Measurements from ENCODE around the gene GRAMD2A.

The GRAMD2A gene

DNA sequence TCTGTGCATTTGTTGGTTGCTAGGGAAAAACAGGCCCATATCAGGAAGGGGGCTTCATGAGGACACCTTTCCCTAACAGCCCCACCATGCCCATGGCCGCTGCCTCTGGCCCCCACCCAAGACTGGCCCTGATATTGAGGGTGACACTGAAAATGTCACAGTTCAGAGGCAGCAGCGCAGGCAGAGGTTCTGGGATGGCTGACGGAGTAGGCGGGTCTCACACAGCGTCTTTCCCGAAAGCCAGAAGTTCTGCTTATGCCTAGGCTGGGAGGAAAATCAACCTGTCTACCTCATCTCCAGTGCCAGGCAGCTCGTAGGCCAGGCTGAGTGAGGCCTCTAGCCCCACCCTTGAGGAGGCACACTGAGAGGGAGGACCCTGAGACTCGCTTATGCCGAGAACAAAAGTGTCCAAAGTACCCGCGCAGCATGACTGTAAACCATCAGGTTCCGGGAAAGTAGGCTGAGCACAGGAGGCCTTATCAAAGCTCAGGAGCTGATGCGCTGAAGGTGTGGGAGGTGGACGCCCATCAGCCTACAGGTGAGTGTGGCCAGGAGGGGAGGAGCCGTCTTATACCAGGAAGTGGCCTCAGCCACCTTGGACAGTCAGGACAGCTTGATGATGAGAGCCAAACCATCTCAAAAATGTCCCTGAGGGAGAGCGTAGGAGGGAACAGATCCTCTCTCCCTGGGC is 27.5 kb downstream of the GRAMD2A start:
- Histone ChIP-seq H3K4me3 (ENCODE audit: low read depth, low read length, poor library complexity, severe bottlenecking) (no peak overlapping the region), H4K20me1 (ENCODE audit: insufficient read depth, low read length) (no peaks in the 10 kb centered on the region), H3K9me3 (ENCODE audit: low read length) (no peaks in the 10 kb centered on the region), H3F3A (ENCODE audit: insufficient read depth, low read length) (no peaks in the 10 kb centered on the region), H3K27ac (ENCODE audit: low read depth, low read length, poor library complexity, severe bottlenecking) (no peak overlapping the region), H3K9ac (ENCODE audit: low read length) (no peak overlapping the region), H3K27me3 (ENCODE audit: insufficient read depth, low read length) (no peaks in the 10 kb centered on the region), H3K36me3 (ENCODE audit: insufficient read depth, low read length) (no peaks in the 10 kb centered on the region), H3K79me2 (ENCODE audit: insufficient read depth, low read length) (no peaks in the 10 kb centered on the region), H3K9me2 (ENCODE audit: low read depth, low read length) (no peaks in the 10 kb centered on the region), H2AFZ (ENCODE audit: low read length) (no peak overlapping the region), H3K4me2 (ENCODE audit: low read length) (no peak overlapping the region), H3K4me1 (ENCODE audit: insufficient read depth, low read length, severe bottlenecking) (no peaks in the 10 kb centered on the region)
- TF ChIP-seq, protein P1, sequence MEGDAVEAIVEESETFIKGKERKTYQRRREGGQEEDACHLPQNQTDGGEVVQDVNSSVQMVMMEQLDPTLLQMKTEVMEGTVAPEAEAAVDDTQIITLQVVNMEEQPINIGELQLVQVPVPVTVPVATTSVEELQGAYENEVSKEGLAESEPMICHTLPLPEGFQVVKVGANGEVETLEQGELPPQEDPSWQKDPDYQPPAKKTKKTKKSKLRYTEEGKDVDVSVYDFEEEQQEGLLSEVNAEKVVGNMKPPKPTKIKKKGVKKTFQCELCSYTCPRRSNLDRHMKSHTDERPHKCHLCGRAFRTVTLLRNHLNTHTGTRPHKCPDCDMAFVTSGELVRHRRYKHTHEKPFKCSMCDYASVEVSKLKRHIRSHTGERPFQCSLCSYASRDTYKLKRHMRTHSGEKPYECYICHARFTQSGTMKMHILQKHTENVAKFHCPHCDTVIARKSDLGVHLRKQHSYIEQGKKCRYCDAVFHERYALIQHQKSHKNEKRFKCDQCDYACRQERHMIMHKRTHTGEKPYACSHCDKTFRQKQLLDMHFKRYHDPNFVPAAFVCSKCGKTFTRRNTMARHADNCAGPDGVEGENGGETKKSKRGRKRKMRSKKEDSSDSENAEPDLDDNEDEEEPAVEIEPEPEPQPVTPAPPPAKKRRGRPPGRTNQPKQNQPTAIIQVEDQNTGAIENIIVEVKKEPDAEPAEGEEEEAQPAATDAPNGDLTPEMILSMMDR (IDR thresholded peaks at IDR 0.05; ENCODE audit: low read length): no peak
- no peak for TF ChIP-seq EZH2 (IDR thresholded peaks at IDR 0.05; ENCODE audit: borderline replicate concordance, low read length)

DNA sequence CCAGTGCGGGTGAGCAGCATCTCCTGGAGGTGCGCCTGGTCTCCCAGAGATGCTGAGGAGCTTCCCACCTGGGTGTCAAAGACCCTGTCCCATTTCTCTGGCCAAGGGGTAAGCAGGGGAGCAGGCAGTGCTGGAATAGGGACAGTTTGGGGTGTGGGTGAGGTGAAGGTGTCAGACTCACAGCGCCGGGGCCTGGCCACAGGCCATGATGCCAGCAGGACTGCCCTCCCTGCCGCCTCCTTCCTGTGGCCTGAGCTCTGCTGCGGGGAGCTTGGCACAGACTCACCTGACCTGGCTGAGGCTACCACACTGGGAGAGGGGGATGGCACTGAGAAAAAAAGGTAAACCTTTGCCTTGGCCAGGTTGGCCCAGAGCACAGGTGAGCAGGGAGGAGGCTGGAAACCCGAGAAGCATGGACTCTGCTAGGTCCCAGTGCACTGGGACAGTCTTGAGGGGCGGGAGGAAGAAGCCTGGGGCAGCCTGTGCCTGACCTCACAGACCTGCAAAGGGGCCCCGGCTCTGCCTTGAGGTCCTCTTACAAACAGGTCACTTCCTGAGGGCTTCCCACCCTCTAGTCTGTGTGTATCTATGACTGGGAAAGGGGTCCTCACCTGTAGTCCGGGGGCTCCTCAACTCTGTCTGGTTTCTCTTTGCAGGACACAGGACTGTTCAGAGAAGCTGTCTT is 28.2 kb downstream of the GRAMD2A start:
- TF ChIP-seq EZH2 (IDR thresholded peaks at IDR 0.05; ENCODE audit: borderline replicate concordance, low read length): no peak
- TF ChIP-seq, protein P1 (IDR thresholded peaks at IDR 0.05; ENCODE audit: low read length): no peak
- H3K4me1 ChIP-seq (ENCODE audit: insufficient read depth, low read length, severe bottlenecking): no peaks in the 10 kb centered on the region
- no peaks in the 10 kb centered on the region for H3K9me3 ChIP-seq (ENCODE audit: low read length)
- no peak overlapping the region for H2AFZ ChIP-seq (ENCODE audit: low read length)
- no peaks in the 10 kb centered on the region for H3K36me3 ChIP-seq (ENCODE audit: insufficient read depth, low read length)
- H3F3A ChIP-seq (ENCODE audit: insufficient read depth, low read length): no peaks in the 10 kb centered on the region
- no peaks in the 10 kb centered on the region for H3K27me3 ChIP-seq (ENCODE audit: insufficient read depth, low read length)
- H4K20me1 ChIP-seq (ENCODE audit: insufficient read depth, low read length): no peaks in the 10 kb centered on the region
- no peaks in the 10 kb centered on the region for H3K79me2 ChIP-seq (ENCODE audit: insufficient read depth, low read length)
- H3K9me2 ChIP-seq (ENCODE audit: low read depth, low read length): no peaks in the 10 kb centered on the region
- no peak overlapping the region for H3K27ac ChIP-seq (ENCODE audit: low read depth, low read length, poor library complexity, severe bottlenecking)
- H3K9ac ChIP-seq (ENCODE audit: low read length): no peak overlapping the region
- H3K4me2 ChIP-seq (ENCODE audit: low read length): no peak overlapping the region
- H3K4me3 ChIP-seq (ENCODE audit: low read depth, low read length, poor library complexity, severe bottlenecking): no peak overlapping the region

DNA sequence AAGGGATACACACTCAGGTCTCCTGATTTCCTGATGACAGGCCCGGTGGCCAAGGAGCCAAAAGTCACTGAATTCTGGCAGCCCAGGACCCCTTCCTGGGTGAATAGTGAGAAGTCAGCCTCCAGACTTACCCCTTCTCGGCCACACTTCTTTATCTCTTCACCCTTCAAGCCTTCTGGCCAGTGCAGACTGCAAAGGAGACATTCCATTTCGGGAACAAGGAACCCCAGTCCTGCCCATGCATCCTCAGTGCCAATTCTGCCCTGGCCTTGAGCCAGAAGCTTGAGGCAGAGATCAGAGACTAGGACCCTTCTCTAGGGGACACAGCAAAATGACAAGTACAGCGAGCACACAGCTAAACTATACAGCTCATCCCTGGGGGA is 28.8 kb downstream of the GRAMD2A start:
- TF ChIP-seq EZH2 (IDR thresholded peaks at IDR 0.05; ENCODE audit: borderline replicate concordance, low read length): no peak
- TF ChIP-seq, protein P1 (IDR thresholded peaks at IDR 0.05; ENCODE audit: low read length): no peak
- H3K9me3 ChIP-seq (ENCODE audit: low read length): no peaks in the 10 kb centered on the region
- no peaks in the 10 kb centered on the region for H4K20me1 ChIP-seq (ENCODE audit: insufficient read depth, low read length)
- no peaks in the 10 kb centered on the region for H3K36me3 ChIP-seq (ENCODE audit: insufficient read depth, low read length)
- H3F3A ChIP-seq (ENCODE audit: insufficient read depth, low read length): no peaks in the 10 kb centered on the region
- no peak overlapping the region for H3K27ac ChIP-seq (ENCODE audit: low read depth, low read length, poor library complexity, severe bottlenecking)
- H3K9ac ChIP-seq (ENCODE audit: low read length): no peak overlapping the region
- H3K79me2 ChIP-seq (ENCODE audit: insufficient read depth, low read length): no peaks in the 10 kb centered on the region
- no peak overlapping the region for H3K4me2 ChIP-seq (ENCODE audit: low read length)
- H3K4me1 ChIP-seq (ENCODE audit: insufficient read depth, low read length, severe bottlenecking): no peaks in the 10 kb centered on the region
- H3K27me3 ChIP-seq (ENCODE audit: insufficient read depth, low read length): no peaks in the 10 kb centered on the region
- H2AFZ ChIP-seq (ENCODE audit: low read length): no peak overlapping the region
- no peaks in the 10 kb centered on the region for H3K9me2 ChIP-seq (ENCODE audit: low read depth, low read length)
- no peak overlapping the region for H3K4me3 ChIP-seq (ENCODE audit: low read depth, low read length, poor library complexity, severe bottlenecking)
